HEK293 (cell line): ENCODE measurements around the gene BCLAF1.

ENCODE experiments used
- CTCF ChIA-PET: fragments of 350-600 bp; formaldehyde crosslinking; extraction: SDS; loops from one replicate; lab custom pipeline; 2021; ENCODE audit warnings: antibody characterized with exemption; lab: Yijun Ruan, JAX
- POLR2A ChIA-PET: fragments of 300-600 bp; formaldehyde crosslinking; extraction: SDS; loops from one replicate; lab custom pipeline; 2020; ENCODE audit warnings: antibody characterized with exemption, inconsistent platforms; lab: Yijun Ruan, JAX
- H3K27ac ChIP-seq: fragments of 200-500 bp; sonication (Bioruptor generic); 2 replicates; pipeline ENCODE4 v1.5.1; 2014; ENCODE audit warnings: low read depth, low read length, control low read depth, inconsistent platforms; ENCODE audit errors: extremely low read depth
- H3K36me3 ChIP-seq, 2 experiments: fragments of 200-500 bp in 1 of 2; sonication (Bioruptor generic) in 1 of 2; 1 replicate in 1 of 2; 2 replicates in 1 of 2; pipeline ENCODE4 v1.5.1; 2014 to 2017; ENCODE audit warnings: inconsistent platforms in 2 of 2, low read length in 2 of 2; ENCODE audit not compliant: control insufficient read depth in 2 of 2, insufficient read depth in 1 of 2
- H3K4me1 ChIP-seq: fragments of 200-500 bp; sonication (Bioruptor generic); 2 replicates; pipeline ENCODE4 v1.5.1; 2014; ENCODE audit warnings: mild to moderate bottlenecking, low read length, inconsistent platforms; ENCODE audit not compliant: control insufficient read depth, insufficient read depth
- H3K4me3 ChIP-seq: 2 replicates; pipeline ENCODE4 v1.5.1; 2011; ENCODE audit warnings: low read depth, mild to moderate bottlenecking, control low read depth, low read length, moderate library complexity
- H3K9me3 ChIP-seq: fragments of 200-500 bp; sonication (Bioruptor generic); 2 replicates; pipeline ENCODE4 v1.5.1; 2014; ENCODE audit warnings: low read depth, low read length, inconsistent platforms; ENCODE audit not compliant: control insufficient read depth, insufficient read depth
- GLIS1 ChIP-seq: fragments of 450-650 bp; formaldehyde crosslinking; IDR thresholded peaks from 2 replicates; pipeline ENCODE4 v1.5.1; 2016; ENCODE audit warnings: missing biosample characterization, missing genetic modification characterization
- KLF7 ChIP-seq: fragments of 450-650 bp; formaldehyde crosslinking; IDR thresholded peaks from 2 replicates; pipeline ENCODE4 v1.5.1; 2016; ENCODE audit warnings: missing biosample characterization, missing genetic modification characterization, borderline replicate concordance
- REPIN1 ChIP-seq: fragments of 450-650 bp; formaldehyde crosslinking; IDR thresholded peaks from 2 replicates; pipeline ENCODE4 v1.5.1; 2017; ENCODE audit warnings: missing biosample characterization, missing genetic modification characterization, low read depth
- SP3 ChIP-seq: fragments of 450-650 bp; formaldehyde crosslinking; IDR thresholded peaks from 2 replicates; pipeline ENCODE4 v1.5.1; 2016; ENCODE audit warnings: missing biosample characterization, missing genetic modification characterization
- TCF7L2 ChIP-seq: IDR thresholded peaks from 2 replicates; pipeline ENCODE4 v1.6.1; 2011; ENCODE audit warnings: low read depth, mild to moderate bottlenecking, inconsistent platforms, low read length, moderate library complexity, borderline replicate concordance
- ZBTB20 ChIP-seq: fragments of 450-650 bp; formaldehyde crosslinking; IDR thresholded peaks from 2 replicates; pipeline ENCODE4 v1.5.1; 2016; ENCODE audit warnings: missing biosample characterization, missing genetic modification characterization
- ZBTB48 ChIP-seq: fragments of 450-650 bp; formaldehyde crosslinking; IDR thresholded peaks from 2 replicates; pipeline ENCODE4 v1.5.1; 2016; ENCODE audit warnings: missing biosample characterization, missing genetic modification characterization
- ZBTB7A ChIP-seq: fragments of 450-650 bp; formaldehyde crosslinking; IDR thresholded peaks from 2 replicates; pipeline ENCODE4 v1.5.1; 2016; ENCODE audit warnings: low read depth, missing biosample characterization, missing genetic modification characterization
- ZFP41 ChIP-seq: fragments of 450-650 bp; formaldehyde crosslinking; IDR thresholded peaks from 2 replicates; pipeline ENCODE4 v1.5.1; 2016; ENCODE audit warnings: missing biosample characterization, missing genetic modification characterization, borderline replicate concordance
- ZNF214 ChIP-seq: fragments of 450-650 bp; formaldehyde crosslinking; IDR thresholded peaks from 2 replicates; pipeline ENCODE4 v1.5.1; 2017; ENCODE audit warnings: missing biosample characterization, mild to moderate bottlenecking, missing genetic modification characterization, borderline replicate concordance
- ZNF354C ChIP-seq: fragments of 450-650 bp; formaldehyde crosslinking; IDR thresholded peaks from 2 replicates; pipeline ENCODE4 v1.5.1; 2016; ENCODE audit warnings: missing biosample characterization, missing genetic modification characterization, low read depth, borderline replicate concordance
- ZNF560 ChIP-seq: fragments of 450-650 bp; formaldehyde crosslinking; IDR thresholded peaks from 2 replicates; pipeline ENCODE4 v1.5.1; 2017; ENCODE audit warnings: missing biosample characterization, missing genetic modification characterization, borderline replicate concordance
- ZNF624 ChIP-seq: fragments of 450-650 bp; formaldehyde crosslinking; IDR thresholded peaks from 2 replicates; pipeline ENCODE4 v1.5.1; 2017; ENCODE audit warnings: missing biosample characterization, missing genetic modification characterization
- ZNF654 ChIP-seq: fragments of 450-650 bp; formaldehyde crosslinking; IDR thresholded peaks from 2 replicates; pipeline ENCODE4 v1.5.1; 2016; ENCODE audit warnings: low read depth, missing biosample characterization, missing genetic modification characterization
- ZNF660 ChIP-seq: fragments of 450-650 bp; IDR thresholded peaks from 2 replicates; pipeline ENCODE4 v1.5.1; 2018; ENCODE audit warnings: missing biosample characterization, mild to moderate bottlenecking, missing genetic modification characterization
- ZNF670 ChIP-seq: fragments of 450-650 bp; formaldehyde crosslinking; IDR thresholded peaks from 2 replicates; pipeline ENCODE4 v1.5.1; 2016; ENCODE audit warnings: missing biosample characterization, missing genetic modification characterization, low read depth
- ZNF701 ChIP-seq: fragments of 450-650 bp; formaldehyde crosslinking; IDR thresholded peaks from 2 replicates; pipeline ENCODE4 v1.5.1; 2016; ENCODE audit warnings: missing biosample characterization, missing genetic modification characterization
- ZNF792 ChIP-seq: fragments of 450-650 bp; formaldehyde crosslinking; IDR thresholded peaks from 2 replicates; pipeline ENCODE4 v1.5.1; 2016; ENCODE audit warnings: missing biosample characterization, missing genetic modification characterization
- TF ChIP-seq, protein P1 (sequence below): fragments of 450-650 bp; formaldehyde crosslinking; IDR thresholded peaks from 2 replicates; pipeline ENCODE4 v1.5.1; 2017; ENCODE audit warnings: missing biosample characterization, missing genetic modification characterization
- TF ChIP-seq, protein P2 (sequence below): fragments of 450-650 bp; formaldehyde crosslinking; IDR thresholded peaks from 2 replicates; pipeline ENCODE4 v1.5.1; 2016; ENCODE audit warnings: missing biosample characterization, missing genetic modification characterization
- TF ChIP-seq, protein P3 (sequence below): fragments of 450-650 bp; formaldehyde crosslinking; optimal IDR thresholded peaks from 2 replicates; pipeline ENCODE3; 2016; ENCODE audit warnings: missing biosample characterization, mild to moderate bottlenecking, missing genetic modification characterization
- TF ChIP-seq, protein P4 (sequence below): fragments of 450-650 bp; IDR thresholded peaks from 2 replicates; pipeline ENCODE4 v1.5.1; 2018; ENCODE audit warnings: missing biosample characterization, missing genetic modification characterization
- TF ChIP-seq, protein P5 (sequence below): fragments of 450-650 bp; formaldehyde crosslinking; IDR thresholded peaks from 2 replicates; pipeline ENCODE4 v1.5.1; 2016; ENCODE audit warnings: missing biosample characterization, missing genetic modification characterization
- TF ChIP-seq, protein P6 (sequence below): fragments of 450-650 bp; formaldehyde crosslinking; IDR thresholded peaks from 2 replicates; pipeline ENCODE4 v1.5.1; 2017; ENCODE audit warnings: missing biosample characterization, missing genetic modification characterization
- TF ChIP-seq, protein P7 (sequence below): IDR thresholded peaks from 2 replicates; pipeline ENCODE4 v1.6.1; 2011; ENCODE audit warnings: mild to moderate bottlenecking, low read depth, low read length, borderline replicate concordance

The BCLAF1 gene

DNA sequence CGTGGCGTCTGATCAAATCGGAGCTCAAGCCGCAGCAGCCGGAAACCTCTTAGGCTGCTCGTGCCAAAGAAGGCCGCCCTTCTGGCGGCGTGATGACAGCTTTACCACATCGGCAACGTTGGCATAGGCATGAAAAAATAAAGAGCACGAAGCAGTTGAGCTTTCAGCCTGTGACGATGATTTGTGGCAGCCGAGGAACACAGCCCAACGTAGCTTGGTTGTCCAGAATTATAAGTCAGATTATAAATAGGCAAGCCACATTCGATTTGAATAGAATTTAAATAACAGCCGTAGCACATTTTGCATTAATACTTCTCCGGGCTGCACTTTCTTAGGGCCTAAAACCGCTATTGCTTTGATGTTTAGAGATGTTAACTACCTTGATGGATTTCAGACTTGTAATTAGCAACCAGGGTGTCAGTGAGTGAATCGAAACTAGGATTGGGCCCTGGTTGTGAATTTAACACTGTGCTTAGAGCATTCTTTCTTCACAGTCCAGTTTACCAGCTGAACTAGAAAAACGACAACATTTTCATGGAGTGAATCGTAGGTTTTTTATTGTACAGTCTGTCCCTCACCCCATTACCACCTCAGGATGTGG lies 864 bp upstream of the BCLAF1 start (continued):
- TF ChIP-seq ZFP41 (tag by site-specific recombination) (no peak), TCF7L2 (peak; percentile 35; the same call in 1 of the 2 replicates), ZBTB7A (no peak), SP3 (no peak)
- TF ChIP-seq, protein P1, sequence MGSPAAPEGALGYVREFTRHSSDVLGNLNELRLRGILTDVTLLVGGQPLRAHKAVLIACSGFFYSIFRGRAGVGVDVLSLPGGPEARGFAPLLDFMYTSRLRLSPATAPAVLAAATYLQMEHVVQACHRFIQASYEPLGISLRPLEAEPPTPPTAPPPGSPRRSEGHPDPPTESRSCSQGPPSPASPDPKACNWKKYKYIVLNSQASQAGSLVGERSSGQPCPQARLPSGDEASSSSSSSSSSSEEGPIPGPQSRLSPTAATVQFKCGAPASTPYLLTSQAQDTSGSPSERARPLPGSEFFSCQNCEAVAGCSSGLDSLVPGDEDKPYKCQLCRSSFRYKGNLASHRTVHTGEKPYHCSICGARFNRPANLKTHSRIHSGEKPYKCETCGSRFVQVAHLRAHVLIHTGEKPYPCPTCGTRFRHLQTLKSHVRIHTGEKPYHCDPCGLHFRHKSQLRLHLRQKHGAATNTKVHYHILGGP (tag by site-specific recombination) = no peak
- TF ChIP-seq, protein P2, sequence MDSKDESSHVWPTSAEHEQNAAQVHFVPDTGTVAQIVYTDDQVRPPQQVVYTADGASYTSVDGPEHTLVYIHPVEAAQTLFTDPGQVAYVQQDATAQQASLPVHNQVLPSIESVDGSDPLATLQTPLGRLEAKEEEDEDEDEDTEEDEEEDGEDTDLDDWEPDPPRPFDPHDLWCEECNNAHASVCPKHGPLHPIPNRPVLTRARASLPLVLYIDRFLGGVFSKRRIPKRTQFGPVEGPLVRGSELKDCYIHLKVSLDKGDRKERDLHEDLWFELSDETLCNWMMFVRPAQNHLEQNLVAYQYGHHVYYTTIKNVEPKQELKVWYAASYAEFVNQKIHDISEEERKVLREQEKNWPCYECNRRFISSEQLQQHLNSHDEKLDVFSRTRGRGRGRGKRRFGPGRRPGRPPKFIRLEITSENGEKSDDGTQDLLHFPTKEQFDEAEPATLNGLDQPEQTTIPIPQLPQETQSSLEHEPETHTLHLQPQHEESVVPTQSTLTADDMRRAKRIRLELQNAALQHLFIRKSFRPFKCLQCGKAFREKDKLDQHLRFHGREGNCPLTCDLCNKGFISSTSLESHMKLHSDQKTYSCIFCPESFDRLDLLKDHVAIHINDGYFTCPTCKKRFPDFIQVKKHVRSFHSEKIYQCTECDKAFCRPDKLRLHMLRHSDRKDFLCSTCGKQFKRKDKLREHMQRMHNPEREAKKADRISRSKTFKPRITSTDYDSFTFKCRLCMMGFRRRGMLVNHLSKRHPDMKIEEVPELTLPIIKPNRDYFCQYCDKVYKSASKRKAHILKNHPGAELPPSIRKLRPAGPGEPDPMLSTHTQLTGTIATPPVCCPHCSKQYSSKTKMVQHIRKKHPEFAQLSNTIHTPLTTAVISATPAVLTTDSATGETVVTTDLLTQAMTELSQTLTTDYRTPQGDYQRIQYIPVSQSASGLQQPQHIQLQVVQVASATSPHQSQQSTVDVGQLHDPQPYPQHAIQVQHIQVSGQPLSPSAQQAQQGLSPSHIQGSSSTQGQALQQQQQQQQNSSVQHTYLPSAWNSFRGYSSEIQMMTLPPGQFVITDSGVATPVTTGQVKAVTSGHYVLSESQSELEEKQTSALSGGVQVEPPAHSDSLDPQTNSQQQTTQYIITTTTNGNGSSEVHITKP = no peak

DNA sequence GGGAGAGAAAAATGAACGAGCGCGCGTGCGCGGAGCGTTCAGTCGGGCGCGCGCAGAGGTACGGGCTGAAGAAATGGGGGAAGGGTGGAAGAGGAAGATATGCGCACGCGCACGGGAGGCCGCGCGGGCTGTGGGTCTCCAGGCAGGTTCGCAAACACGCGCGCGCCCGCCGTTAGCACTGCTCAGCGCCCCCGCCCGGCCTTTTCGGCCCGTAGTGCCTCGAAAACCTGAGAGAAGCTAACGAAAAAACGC lies 393 bp downstream of the BCLAF1 start:
- no peaks in the 10 kb centered on the region for H3K9me3 ChIP-seq
- CTCF ChIA-PET = interaction anchor here (0.6 to 1.7 kb wide), 7 partner anchors 9 to 1662 kb away, joined by 3 to 15 read pairs (median 4); partner anchors contain the start of gene MAP3K5
- TF ChIP-seq ZNF660 (0 out of 2 replicates have a peak, but pooled peaks have one; percentile 2), ZNF214 (no peak), ZNF792 (tag by site-specific recombination) (0 out of 2 replicates have a peak, but pooled peaks have one; percentile 48), ZNF701 (tag by site-specific recombination) (no peak), ZNF624 (no peak), ZBTB48 (tag by site-specific recombination) (no peak), ZNF670 (tag by site-specific recombination) (no peak), REPIN1 (tag by site-specific recombination) (0 out of 2 replicates have a peak, but pooled peaks have one; percentile 46), ZNF654 (0 out of 2 replicates have a peak, but pooled peaks have one; percentile 3), KLF7 (tag by site-specific recombination) (no peak), ZNF560 (tag by site-specific recombination) (no peak), GLIS1 (tag by site-specific recombination) (no peak; the same call in 1 of the 2 replicates), ZNF354C (no peak), ZBTB20 (no peak)
- TF ChIP-seq, protein P3, sequence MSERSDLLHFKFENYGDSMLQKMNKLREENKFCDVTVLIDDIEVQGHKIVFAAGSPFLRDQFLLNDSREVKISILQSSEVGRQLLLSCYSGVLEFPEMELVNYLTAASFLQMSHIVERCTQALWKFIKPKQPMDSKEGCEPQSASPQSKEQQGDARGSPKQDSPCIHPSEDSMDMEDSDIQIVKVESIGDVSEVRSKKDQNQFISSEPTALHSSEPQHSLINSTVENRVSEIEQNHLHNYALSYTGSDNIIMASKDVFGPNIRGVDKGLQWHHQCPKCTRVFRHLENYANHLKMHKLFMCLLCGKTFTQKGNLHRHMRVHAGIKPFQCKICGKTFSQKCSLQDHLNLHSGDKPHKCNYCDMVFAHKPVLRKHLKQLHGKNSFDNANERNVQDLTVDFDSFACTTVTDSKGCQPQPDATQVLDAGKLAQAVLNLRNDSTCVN (tag by site-specific recombination) = peak; percentile 100
- TF ChIP-seq, protein P4, sequence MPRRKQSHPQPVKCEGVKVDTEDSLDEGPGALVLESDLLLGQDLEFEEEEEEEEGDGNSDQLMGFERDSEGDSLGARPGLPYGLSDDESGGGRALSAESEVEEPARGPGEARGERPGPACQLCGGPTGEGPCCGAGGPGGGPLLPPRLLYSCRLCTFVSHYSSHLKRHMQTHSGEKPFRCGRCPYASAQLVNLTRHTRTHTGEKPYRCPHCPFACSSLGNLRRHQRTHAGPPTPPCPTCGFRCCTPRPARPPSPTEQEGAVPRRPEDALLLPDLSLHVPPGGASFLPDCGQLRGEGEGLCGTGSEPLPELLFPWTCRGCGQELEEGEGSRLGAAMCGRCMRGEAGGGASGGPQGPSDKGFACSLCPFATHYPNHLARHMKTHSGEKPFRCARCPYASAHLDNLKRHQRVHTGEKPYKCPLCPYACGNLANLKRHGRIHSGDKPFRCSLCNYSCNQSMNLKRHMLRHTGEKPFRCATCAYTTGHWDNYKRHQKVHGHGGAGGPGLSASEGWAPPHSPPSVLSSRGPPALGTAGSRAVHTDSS (tag by site-specific recombination) = peak; percentile 63
- TF ChIP-seq, protein P5, sequence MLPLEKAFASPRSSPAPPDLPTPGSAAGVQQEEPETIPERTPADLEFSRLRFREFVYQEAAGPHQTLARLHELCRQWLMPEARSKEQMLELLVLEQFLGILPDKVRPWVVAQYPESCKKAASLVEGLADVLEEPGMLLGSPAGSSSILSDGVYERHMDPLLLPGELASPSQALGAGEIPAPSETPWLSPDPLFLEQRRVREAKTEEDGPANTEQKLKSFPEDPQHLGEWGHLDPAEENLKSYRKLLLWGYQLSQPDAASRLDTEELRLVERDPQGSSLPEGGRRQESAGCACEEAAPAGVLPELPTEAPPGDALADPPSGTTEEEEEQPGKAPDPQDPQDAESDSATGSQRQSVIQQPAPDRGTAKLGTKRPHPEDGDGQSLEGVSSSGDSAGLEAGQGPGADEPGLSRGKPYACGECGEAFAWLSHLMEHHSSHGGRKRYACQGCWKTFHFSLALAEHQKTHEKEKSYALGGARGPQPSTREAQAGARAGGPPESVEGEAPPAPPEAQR (tag by site-specific recombination) = no peak
- TF ChIP-seq, protein P6, sequence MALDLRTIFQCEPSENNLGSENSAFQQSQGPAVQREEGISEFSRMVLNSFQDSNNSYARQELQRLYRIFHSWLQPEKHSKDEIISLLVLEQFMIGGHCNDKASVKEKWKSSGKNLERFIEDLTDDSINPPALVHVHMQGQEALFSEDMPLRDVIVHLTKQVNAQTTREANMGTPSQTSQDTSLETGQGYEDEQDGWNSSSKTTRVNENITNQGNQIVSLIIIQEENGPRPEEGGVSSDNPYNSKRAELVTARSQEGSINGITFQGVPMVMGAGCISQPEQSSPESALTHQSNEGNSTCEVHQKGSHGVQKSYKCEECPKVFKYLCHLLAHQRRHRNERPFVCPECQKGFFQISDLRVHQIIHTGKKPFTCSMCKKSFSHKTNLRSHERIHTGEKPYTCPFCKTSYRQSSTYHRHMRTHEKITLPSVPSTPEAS (tag by site-specific recombination) = 0 out of 2 replicates have a peak, but pooled peaks have one; percentile 6
- TF ChIP-seq, protein P7, sequence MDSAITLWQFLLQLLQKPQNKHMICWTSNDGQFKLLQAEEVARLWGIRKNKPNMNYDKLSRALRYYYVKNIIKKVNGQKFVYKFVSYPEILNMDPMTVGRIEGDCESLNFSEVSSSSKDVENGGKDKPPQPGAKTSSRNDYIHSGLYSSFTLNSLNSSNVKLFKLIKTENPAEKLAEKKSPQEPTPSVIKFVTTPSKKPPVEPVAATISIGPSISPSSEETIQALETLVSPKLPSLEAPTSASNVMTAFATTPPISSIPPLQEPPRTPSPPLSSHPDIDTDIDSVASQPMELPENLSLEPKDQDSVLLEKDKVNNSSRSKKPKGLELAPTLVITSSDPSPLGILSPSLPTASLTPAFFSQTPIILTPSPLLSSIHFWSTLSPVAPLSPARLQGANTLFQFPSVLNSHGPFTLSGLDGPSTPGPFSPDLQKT = no peak

More for the DNA sequence above, 393 bp downstream of the BCLAF1 start:
- Histone ChIP-seq H3K4me1 (peaks cover 18% of the 10 kb centered on the region), H3K4me3 (peak overlapping the region; percentile 79), H3K36me3 (no peaks in the 10 kb centered on the region), H3K27ac (peak overlapping the region; percentile 95)
- POLR2A ChIA-PET = interaction anchor here (0.8 to 4.0 kb wide), 29 partner anchors 8 to 1235 kb away, joined by 3 to 80 read pairs (median 7); partner anchors contain the start of genes AHI1, HBS1L, IL20RA and MAP3K5
